MM.1S (cell line): Measurements from ENCODE around the gene AHCY.

Experiments
- EZH2 ChIP-seq: fragments of 300-600 bp; sonication (generic); optimal IDR thresholded peaks from 2 replicates; pipeline ENCODE3; 2017; ENCODE audit warnings: low read depth, mild to moderate bottlenecking, antibody characterized with exemption, low read length, mixed read lengths
- EZH2phosphoT487 ChIP-seq: fragments of 300-600 bp; sonication (generic); IDR thresholded peaks from 2 replicates; pipeline ENCODE4 v1.6.1; 2018; ENCODE audit warnings: antibody characterized with exemption, low read length
- TF ChIP-seq, protein P1 (sequence below): fragments of 300-600 bp; sonication (generic); IDR thresholded peaks from 2 replicates; pipeline ENCODE4 v1.5.1; 2016; ENCODE audit warnings: antibody characterized with exemption, low read length, mixed read lengths

DNA sequence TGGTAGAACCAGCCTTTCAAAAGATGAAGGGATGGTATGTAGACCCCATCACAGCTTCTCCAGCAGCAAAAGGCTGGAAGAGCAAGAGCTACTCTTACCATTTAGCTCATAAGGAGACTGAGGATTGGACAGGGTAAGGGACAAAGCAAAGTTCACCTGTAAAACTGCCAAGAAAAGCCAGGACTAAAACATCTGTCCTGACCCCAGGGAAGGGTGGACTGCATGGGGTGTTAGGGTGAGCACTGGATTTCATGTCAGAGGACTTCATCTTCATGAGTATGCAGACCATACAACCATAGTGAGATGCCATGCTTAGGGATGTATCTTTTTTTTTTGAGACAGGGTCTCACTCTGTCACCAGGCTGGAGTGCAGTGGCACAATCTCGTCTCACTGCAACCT lies 19.3 kb downstream of the AHCY start:
- TF ChIP-seq EZH2 (no peak), EZH2phosphoT487 (no peak)
- TF ChIP-seq, protein P1, sequence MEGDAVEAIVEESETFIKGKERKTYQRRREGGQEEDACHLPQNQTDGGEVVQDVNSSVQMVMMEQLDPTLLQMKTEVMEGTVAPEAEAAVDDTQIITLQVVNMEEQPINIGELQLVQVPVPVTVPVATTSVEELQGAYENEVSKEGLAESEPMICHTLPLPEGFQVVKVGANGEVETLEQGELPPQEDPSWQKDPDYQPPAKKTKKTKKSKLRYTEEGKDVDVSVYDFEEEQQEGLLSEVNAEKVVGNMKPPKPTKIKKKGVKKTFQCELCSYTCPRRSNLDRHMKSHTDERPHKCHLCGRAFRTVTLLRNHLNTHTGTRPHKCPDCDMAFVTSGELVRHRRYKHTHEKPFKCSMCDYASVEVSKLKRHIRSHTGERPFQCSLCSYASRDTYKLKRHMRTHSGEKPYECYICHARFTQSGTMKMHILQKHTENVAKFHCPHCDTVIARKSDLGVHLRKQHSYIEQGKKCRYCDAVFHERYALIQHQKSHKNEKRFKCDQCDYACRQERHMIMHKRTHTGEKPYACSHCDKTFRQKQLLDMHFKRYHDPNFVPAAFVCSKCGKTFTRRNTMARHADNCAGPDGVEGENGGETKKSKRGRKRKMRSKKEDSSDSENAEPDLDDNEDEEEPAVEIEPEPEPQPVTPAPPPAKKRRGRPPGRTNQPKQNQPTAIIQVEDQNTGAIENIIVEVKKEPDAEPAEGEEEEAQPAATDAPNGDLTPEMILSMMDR: no peak
